Adipose tissue (tissue), 3 donors: ENCODE data around the gene DBI. TPM values are rescaled to one million over a fixed set of nuclear protein-coding genes. Genes with fewer than 3 reads are reported as not detected.
"Not testable (repeated sequence)": the region's sequence is repeated elsewhere in the genome, so short reads cannot be mapped to it uniquely, and the experiment has no call there.

Experiments used
- H3K27ac ChIP-seq: one replicate; pipeline ENCODE4 v1.5.1; 2013; ENCODE audit warnings: low read depth, low read length
- WGBS, 3 donors: extraction: QIAGEN DNeasy Blood & Tissue Kit; methylation state at CpG; one replicate each; pipeline ENCODE4 v1.1.7; 2013; 5-methylcytosine and 5-hydroxymethylcytosine counted together
- polyA plus RNA-seq, 3 donors: library from polyadenylated mRNA; stranded (reverse); fragments of 200-250 nt; gene quantifications; one replicate each; pipeline ENCODE4 v1.2.3, GENCODE V29; 2013
- donor health status: healthy with polysubstance abuse.
- donor health status: Bipolar disorder and iron deficiency.
- donor health status: healthy.

The DBI gene
- polyA plus RNA-seq, 3 donors: 207 to 1,132 (median 690) TPM

DNA sequence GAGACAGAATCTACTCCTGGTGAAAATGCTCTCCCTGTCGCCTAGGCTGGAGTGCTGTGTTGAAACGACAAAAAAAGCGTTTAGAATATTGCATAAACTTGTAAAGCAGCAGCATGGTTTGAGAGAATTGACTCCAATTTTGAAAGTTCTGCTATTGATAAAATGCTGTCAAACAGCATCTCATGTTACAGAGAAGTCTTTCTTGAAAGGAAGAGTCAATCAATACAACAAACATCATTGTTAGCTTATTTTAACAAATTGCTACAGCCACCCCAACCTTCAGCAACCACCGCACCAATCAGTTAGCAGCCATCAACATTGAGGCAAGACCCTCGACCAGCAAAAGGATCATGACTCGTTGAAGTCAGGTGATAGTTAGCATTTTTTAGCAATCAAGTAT lies 7.0 kb upstream of the DBI start:
- H3K27ac ChIP-seq: no peak overlapping the region
- WGBS, 3 donors: 67 to 85% (median 79%) methylated on average over 6 of the region's 6 CpGs

DNA sequence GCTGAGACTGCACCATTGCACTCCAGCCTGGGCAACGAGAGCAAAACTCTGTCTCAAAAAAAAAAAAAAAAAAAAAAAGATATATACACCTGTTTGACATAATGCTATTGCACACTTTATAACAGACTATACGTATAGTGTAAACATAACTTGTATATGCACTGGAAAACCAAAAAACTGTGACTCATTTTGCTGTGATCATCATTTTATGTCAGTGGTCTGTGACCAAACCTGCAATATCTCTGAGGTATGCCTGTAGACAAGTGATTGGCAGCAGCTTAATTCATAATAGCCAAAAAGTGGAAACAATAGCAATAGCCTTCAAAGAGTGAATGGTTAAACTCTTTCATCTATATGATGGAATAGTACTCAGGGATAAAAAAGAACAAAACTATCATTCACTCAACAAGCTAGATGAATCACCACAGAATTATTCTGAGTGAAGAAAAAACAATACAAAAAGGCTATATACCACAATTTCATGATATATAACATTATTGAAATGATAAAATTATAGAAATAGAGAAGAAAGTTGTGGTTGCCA lies 6.3 kb upstream of the DBI start:
- no peak overlapping the region for H3K27ac ChIP-seq
- 96 to 100% (median 97%) methylated on average over 1 to 2 of the region's 2 CpGs for WGBS, 3 donors

DNA sequence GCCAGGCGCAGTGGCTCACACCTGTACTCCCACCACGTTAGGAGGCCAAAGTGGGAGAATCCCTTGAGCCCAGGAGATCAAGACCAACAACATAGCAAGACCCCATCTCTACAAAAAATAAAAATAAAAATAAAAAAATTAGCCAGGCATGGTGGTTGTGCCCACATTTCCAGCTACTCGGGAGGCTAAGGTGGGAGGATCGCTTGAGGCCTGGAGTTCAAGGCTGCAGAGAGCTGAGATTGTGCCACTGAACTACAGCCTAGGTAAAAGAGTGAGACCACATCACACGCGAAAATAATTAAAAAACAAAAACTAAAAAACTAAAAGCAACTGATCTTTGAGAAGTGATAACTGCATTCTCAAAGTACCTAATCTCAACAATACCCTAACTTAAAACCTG lies 2.0 kb upstream of the DBI start:
- H3K27ac ChIP-seq: no peak overlapping the region
- WGBS, 3 donors: 81 to 95% (median 92%) methylated on average over 6 of the region's 6 CpGs

DNA sequence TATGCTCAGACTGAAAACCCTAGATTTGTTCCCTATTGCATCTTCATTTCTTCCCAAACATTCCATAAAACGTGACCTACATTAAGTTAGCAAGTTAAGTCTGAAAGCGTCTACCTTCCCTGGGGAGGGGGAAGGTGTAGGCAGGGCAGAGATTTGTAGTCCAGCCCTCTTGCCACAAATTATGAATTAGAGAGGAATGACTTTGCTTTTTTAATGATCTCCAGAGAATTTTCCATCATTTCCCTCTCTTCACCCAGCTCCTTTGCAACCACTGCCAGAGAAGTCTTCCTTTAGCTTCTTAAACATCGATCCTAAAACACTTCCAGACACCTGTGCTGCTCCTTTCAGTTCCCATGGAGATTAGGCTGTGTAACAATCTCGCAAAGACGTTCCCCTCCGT lies 1.3 kb upstream of the DBI start:
- no peak overlapping the region for H3K27ac ChIP-seq
- WGBS, 3 donors: 26 to 63% (median 58%) methylated on average over 6 of the region's 6 CpGs

DNA sequence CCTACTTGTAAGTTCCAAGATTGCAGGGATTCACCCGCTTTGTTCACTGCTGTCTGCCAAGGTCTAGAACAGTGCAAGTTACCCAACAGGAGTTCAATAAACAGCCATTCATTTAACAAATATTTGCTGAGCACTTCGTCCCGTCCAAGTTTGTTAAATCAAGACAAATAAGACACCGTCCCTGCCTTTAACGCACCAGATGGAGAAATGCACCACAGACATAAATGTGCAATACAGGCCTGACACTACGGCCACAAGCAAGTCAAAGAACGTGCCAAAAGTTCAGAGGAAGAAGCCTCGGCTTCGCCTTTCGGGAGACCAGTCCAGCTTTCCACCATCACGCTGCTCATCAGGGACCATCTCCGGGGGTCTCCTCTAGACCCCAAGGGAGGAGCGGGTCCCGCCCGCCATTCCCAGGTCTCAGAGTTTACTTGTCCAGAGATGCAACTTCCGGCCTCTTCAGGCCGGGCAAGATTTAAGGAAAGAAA lies 572 bp upstream of the DBI start:
- no peak overlapping the region for H3K27ac ChIP-seq
- 0 to 3% (median 2%) methylated on average over 17 of the region's 17 CpGs for WGBS, 3 donors

DNA sequence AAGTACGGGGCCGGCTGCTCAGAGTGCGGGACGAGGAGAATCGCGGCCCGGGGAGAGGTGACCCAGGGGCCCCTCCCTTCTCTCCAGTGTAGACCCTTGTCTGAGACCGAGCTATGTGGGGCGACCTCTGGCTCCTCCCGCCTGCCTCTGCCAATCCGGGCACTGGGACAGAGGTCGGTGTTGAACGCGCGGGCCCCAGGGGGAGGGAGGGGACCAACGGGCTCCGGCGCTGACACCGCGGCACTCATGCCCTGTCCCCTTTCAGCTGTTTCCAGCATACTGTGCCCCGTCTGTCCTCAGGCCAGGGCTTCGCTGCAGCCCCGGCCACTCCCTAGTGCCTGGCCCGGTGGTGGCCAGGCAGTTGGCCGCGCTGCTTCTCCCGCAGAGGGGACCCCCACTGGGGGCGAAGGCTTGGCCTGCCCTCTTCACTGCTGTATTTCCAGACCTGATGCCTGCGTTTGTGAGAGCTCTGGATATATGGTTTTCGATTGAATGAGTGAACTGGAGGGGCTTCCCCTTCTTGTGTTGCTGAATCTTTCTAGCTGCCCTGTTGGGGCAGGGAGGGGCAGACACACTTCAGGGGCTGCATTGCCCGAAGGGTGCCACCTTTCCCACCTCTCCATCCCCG lies 809 bp downstream of the DBI start:
- WGBS, 3 donors: 6 to 10% (median 8%) methylated on average over 27 to 32 of the region's 32 CpGs
- H3K27ac ChIP-seq: peak overlapping the region; percentile 23

DNA sequence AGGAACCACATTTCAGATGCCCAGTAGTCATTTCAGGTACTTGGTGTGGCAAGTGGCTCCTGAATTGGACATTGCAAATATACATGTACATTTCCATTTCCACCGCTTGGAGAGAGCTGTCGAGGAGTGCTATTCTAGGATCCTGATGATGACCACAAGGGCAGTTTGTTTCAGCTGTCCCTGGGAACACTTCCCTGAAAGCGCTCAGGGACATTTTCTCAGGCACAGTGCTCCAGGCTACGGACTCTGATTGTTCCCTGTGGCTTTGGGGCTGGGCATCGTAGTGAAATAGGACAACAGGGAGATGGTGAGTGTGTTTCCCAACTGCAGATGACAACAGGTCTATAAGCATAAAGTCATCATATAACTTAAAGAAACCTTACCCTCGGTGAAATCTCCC lies 3.1 kb downstream of the DBI start:
- no peak overlapping the region for H3K27ac ChIP-seq
- WGBS, 3 donors: 88 to 90% (median 89%) methylated on average over 6 of the region's 6 CpGs

DNA sequence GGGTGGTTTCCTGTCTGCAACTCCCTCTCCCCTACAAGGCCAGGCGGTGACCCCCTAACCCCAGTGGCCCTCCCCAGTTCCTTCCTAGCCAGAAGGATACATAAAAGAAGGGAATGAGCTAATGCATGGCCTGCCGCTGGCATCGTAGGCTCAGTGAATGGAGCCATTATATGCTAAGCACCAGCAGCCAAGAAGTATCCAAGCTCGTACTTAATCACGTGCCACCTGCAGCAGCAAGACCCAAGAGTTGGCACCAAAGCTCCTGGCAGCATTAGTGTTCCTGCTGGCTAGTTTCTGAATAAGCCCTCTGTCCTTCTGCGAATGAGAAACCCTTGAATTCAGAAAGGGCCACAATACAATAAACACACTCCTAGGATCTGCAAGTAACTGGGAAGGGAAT lies 4.3 kb downstream of the DBI start:
- WGBS, 3 donors: 54 to 94% (median 91%) methylated on average over 6 of the region's 6 CpGs
- no peak overlapping the region for H3K27ac ChIP-seq

DNA sequence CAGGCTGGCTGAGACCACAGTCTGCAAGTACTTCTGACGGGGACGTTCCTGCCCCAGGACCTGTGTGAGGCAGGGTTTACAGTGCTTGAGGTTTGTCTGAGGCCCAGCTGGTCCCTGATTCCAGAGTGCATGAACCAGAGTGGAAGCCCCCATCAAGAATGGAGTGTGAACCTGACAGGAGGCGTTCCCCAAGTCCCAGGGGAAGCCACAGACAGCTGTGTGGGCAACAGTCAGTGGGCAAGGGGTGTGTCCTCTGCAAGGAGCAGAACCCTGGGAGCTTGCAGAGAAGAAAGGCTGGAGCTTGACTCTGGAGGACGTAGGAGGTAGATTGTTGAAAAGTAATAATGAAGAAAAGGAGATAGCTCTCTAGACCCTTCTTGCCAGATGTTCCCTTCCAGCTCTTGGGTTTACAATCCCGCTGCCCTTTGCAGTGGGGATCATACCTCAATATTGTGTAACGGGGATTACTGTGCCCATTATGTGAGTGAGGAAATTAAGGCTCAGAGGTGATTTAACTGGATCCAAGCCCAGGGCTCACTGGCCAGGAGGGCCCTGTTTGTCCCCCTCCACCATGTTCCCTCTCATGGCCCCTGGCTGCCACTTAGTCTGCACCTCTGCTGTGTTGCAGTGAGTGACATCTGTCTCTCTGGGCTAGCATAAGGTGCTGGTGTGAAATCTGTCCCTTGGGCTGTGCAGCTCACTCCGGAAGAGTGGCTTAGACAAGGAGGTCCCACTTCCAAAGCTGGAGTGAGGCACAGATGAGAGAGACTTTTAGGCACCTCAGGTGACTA lies 6.2 kb downstream of the DBI start:
- WGBS, 3 donors: 89 to 98% (median 94%) methylated on average over 7 of the region's 7 CpGs
- no peak overlapping the region for H3K27ac ChIP-seq

DNA sequence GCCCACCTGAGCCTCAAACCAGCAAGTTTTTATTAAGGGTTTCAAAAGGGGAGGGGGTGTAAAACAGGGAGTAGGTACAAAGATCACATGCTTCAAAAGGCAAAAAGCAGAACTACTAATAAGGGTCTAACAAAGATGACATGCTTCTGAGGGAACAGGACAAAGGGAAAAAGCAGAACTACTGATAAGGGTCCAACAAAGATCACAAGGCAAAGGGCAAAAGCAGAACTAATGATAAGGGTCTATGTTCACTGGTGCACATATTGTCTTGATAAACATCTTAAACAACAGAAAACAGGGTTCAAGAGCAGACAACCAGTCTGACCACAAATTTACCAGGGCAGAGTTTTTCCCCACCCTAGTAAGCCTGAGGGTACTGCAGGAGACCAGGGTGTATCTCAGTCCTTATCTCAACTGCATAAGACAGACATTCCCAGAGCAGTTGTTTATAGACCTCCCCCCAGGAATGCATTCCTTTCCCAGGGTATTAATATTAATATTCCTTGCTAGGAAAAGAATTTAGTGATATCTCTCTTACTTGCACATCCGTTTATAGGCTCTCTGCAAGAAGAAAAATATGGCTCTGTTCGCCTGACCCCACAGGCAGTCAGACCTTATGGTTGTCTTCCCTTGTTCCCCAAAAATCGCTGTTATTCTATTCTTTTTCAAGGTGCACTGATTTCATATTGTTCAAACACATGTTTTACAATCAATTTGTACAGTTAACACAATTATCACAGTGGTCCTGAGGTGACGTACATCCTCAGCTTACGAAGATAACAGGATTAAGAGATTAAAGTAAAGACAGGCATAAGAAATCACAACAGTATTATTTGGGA lies 7.3 kb downstream of the DBI start:
- not testable (repeated sequence) for H3K27ac ChIP-seq
- WGBS, 3 donors: 94 to 98% (median 98%) methylated on average over 5 of the region's 5 CpGs

DNA sequence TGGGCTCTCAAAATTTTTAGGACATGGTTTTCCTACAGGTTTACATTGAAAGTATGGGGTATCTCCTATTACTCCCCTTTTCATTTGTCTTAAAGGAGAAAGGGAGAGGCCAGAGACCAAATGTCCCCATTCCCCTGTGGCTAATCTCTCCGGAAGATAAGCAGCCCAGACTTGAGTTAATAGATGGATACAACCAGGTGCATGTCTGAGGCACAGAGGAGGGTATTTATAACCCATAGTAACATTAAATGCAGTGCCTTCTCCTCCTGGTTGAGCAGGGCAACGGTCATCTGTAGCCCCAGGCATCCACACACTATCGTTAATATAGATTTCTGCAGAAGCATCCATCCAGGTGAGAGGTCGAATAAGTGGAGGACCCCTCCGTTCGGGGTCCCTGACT lies 9.6 kb downstream of the DBI start:
- H3K27ac ChIP-seq: not testable (repeated sequence)
- WGBS, 3 donors: 79 to 95% (median 88%) methylated on average over 6 of the region's 6 CpGs

DNA sequence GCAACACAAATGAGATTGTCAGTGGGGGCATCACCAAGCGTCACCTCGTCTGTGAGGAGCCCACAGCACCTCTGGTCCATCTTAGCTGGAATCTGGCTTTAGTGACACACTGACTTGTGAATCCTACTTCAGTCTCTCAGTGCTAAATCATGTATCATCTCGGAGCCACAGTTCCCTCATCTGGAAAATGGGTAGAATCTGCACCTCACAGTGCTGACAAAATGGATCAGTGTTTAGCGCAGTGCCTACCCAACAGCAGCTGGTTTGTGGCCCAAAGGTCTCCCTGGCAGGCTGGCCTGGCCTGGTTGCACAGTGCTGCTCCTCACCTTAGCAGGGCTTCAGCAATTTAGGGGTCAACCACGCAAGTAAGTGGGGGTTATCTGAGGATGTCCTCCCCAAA lies 10.0 kb downstream of the DBI start:
- 85 to 95% (median 94%) methylated on average over 5 of the region's 5 CpGs for WGBS, 3 donors
- no peak overlapping the region for H3K27ac ChIP-seq

DNA sequence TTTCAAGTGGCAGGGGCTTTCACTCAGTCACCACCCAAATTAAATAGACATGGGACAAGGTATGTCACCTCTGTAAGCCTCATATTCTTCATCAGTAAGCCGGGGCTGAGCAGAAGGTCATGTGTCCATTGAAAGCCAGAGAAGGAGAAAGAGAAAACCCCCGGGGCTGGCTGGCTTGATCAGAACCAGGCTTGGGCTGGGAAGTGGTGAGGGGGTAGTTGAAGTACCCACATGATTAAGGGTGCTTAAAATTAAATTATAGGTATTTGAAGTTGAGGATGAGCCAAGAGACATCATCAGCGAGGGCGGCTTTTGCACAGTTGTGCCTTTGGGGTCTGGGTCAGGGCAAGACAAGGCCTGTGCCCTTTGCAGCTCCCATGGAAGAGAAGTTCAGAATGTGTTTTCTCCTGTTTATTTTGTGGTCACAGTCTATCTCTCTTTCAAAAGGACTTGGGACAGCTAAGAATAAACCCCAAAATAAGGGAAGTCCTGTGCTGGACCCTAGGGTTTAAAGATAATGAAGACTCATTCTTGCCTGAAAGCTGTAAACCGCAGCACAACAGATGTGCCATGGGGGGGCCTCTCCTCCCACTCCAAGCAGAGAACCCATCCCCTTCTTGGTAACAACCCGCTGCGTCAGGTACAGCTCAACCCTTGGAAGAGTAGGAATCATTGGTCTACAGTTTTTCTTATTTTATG lies 10.7 kb downstream of the DBI start:
- no peak overlapping the region for H3K27ac ChIP-seq
- WGBS, 3 donors: 80 to 93% (median 88%) methylated on average over 7 of the region's 7 CpGs

DNA sequence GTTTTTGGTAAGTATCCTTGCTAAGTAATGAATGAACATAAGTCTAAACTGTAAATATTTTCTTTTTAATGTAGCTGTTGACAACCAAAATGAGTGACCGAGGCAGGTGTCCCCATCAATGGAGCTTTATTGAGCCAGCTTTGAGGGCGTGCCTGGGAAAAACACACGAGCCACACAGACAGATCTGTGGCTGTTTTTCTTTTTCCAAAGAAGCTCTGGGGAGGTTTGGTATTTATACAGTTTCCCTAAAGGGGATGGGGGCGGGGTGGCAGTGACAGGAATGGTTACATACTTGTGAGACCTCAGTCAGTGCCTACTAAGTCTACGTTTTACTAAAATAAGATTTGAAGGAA lies 11.2 kb downstream of the DBI start:
- WGBS, 3 donors: 54 to 71% (median 55%) methylated on average over 5 of the region's 5 CpGs
- H3K27ac ChIP-seq: no peak overlapping the region

DNA sequence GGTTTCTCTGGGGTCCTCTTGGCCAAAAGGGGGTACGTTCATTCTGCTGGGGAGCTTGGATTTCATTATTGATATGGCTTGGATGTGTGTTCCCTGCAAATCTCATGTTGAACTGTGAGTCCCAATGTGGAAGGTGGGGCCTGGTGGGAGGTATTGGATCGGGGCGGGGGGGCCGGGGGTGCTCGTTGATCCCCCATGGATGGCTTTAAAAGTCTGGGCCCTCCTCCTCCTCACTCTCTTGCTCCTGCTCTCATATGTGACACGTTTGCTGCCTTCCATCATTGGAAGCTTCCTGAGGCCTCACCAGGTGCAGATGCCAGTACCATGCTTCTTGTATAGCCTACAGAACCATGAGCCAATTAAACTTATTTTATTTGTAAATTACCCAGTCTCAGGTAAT lies 11.8 kb downstream of the DBI start:
- WGBS, 3 donors: 85 to 92% (median 90%) methylated on average over 6 of the region's 6 CpGs
- H3K27ac ChIP-seq: no peak overlapping the region

DNA sequence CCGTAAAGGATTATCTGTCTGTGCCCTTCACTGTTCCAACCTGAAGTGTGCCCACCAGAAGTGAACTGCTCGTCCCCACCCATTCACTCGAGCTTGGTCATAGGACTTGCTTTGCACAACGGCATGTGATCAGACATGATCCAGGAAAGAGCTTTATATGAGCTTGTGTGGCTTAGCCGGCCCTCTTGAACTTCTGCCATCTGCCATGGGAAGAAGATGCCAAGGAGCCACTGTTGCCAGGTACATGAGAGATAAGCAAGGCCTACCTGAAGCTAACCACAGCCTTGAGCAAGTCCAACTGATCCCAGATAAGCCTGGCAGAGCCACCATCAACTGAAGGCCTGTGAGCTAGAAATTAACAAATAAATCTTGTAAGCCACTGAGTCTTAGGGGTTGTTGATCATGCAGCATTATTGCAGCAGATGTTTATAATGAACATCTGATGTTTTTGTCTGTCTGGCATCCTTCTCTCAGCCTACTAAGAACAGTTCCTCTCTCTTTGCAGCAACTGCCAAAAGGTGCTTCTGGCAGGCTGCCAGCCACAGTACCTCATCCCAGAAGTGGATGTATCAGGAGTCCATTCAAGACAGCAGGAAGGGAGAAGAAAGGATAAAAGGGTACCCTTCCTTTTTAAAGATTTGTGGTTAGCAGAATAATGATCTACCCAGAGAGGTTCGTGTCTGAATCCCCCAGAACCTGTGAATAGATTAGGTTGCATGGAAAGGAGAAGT lies 16.8 kb downstream of the DBI start:
- WGBS, 3 donors: 44 to 84% (median 79%) methylated on average over 6 of the region's 6 CpGs
- no peak overlapping the region for H3K27ac ChIP-seq

DNA sequence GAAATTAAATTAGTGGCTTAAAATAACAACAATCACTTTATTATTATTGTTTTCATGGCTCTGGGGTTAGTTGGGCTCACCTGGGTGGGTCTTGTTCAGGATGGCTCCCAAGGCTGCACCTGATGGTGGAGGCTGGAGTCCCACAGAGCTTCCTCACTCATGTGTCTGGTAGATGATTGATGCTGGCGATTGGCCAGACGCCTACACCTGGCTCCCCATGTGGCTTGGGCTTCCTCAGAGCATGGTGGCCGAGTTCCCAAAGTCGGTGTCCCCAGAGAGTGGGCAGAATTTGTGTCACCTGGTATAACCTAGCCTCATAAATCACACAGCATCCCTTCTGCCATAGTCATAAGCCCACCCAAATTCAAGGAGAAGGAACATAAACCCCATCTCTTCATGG lies 18.2 kb downstream of the DBI start:
- 84 to 86% (median 86%) methylated on average over 4 of the region's 4 CpGs for WGBS, 3 donors
- H3K27ac ChIP-seq: no peak overlapping the region

DNA sequence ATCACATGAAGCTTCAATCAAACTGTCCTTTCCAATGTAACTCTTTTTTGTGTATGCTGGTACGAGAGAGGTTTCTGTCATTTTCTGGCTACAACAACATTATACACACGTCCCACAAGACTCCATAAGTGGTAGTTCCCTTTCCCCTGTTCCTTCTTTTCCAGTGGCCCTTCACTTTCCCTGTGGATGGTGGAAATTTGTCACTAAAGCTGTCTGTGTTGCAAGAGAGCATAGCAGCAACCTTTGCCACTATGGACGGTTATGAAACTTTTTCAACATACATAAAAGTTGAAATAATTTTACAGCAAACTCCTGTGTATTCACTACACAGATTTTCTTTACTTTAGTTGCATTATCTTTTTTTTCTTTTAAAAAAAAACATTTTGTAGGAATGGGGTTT lies 18.7 kb downstream of the DBI start:
- no peak overlapping the region for H3K27ac ChIP-seq
- WGBS, 3 donors: 58 to 88% (median 75%) methylated on average over 3 of the region's 3 CpGs
